Natural killer cell (primary cell): ENCODE measurements around the gene GPR84. TPM values are rescaled to one million over a fixed set of nuclear protein-coding genes. Genes with fewer than 3 reads are reported as not detected.
A peak's percentile ranks its signal among the peaks of the same experiment; 100 is the strongest.

Experiments
- ATAC-seq, 3 donors: fragments of 150-1000 bp in 2 of 3; fragments of 200-7000 bp in 1 of 3; cut with Tn5 transposase; 1 replicate in 1 of 3; 2 replicates in 2 of 3; pipeline ENCODE4 v1.10.0; 2021; ENCODE audit warnings: mild to moderate bottlenecking in 2 of 3, moderate library complexity in 2 of 3
- DNase-seq, 2 donors: peaks; one replicate each; pipeline versions ENCODE4 v3.0.0 to v3.0.0-alpha.2; 2013 to 2021; ENCODE audit warnings: mixed read lengths in 1 of 2
- H3K27ac ChIP-seq: one replicate; pipeline ENCODE4 v1.5.1; 2013; ENCODE audit warnings: mild to moderate bottlenecking, low read length
- H3K27me3 ChIP-seq: one replicate; pipeline ENCODE4 v1.6.1; 2013; ENCODE audit warnings: low read length; ENCODE audit not compliant: control insufficient read depth, insufficient read depth
- H3K36me3 ChIP-seq: one replicate; pipeline ENCODE4 v1.6.1; 2013; ENCODE audit warnings: low read length; ENCODE audit not compliant: control insufficient read depth, insufficient read depth
- H3K4me1 ChIP-seq: one replicate; pipeline ENCODE4 v1.6.1; 2013; ENCODE audit warnings: low read length; ENCODE audit not compliant: control insufficient read depth, insufficient read depth
- H3K4me3 ChIP-seq: one replicate; pipeline ENCODE4 v1.5.1; 2013; ENCODE audit warnings: low read length
- H3K9me3 ChIP-seq: one replicate; pipeline ENCODE4 v1.6.1; 2013; ENCODE audit warnings: low read length; ENCODE audit not compliant: control insufficient read depth, insufficient read depth
- H3K27ac Mint-ChIP-seq, 2 donors: one replicate each; pipeline ENCODE4 v1.8.0; 2022; ENCODE audit warnings: mild to moderate bottlenecking in 2 of 2, mixed read lengths in 2 of 2, moderate library complexity in 1 of 2
- H3K27me3 Mint-ChIP-seq, 2 donors: one replicate each; pipeline ENCODE4 v1.8.0; 2022; ENCODE audit warnings: low read depth in 2 of 2, mixed read lengths in 2 of 2
- H3K36me3 Mint-ChIP-seq: one replicate; pipeline ENCODE4 v1.8.0; 2022; ENCODE audit warnings: mixed read lengths
- H3K4me1 Mint-ChIP-seq, 2 donors: one replicate each; pipeline ENCODE4 v1.8.0; 2022; ENCODE audit warnings: mixed read lengths in 2 of 2
- H3K4me3 Mint-ChIP-seq: one replicate; pipeline ENCODE4 v1.8.0; 2022; ENCODE audit warnings: mild to moderate bottlenecking, moderate library complexity, mixed read lengths
- H3K9me3 Mint-ChIP-seq, 2 donors: one replicate each; pipeline ENCODE4 v1.8.0; 2022; ENCODE audit warnings: mixed read lengths in 2 of 2
- CTCF ChIP-seq: fragments of 200-600 bp; IDR thresholded peaks from one replicate; pipeline ENCODE4 v1.8.0; 2022; ENCODE audit warnings: antibody characterized with exemption
- WGBS: methylation state at CpG from one replicate; pipeline ENCODE4 v1.1.7; 2013; ENCODE audit warnings: missing lambda C conversion rate; ENCODE audit not compliant: insufficient coverage; 5-methylcytosine and 5-hydroxymethylcytosine counted together
- intact Hi-C: fragments of 100-400 bp; cut with micrococcal nuclease; formaldehyde crosslinking; loops from one replicate; pipeline ENCODE4 v1.14.2; 2022
- total RNA-seq, 4 donors: library from RNA; stranded (reverse); fragments of 120-200 nt in 1 of 4; gene quantifications; one replicate each; pipeline versions ENCODE4 v1.2.3 to v1.2.4, GENCODE V29; 2013 to 2022

Gene GPR84
- total RNA-seq, 3 donors from 2014 or later (not counting 1 experiment from before 2014, with no cell fraction given), result 0.45 to 4.9 (median 0.59) TPM

- TF ChIP-seq CTCF, result no peak
- no peaks in the 10 kb centered on the region for H3K9me3 Mint-ChIP-seq
- ATAC-seq (no peak), DNase-seq (no peak)
- no peak overlapping the region for H3K4me3 ChIP-seq
- no peaks in the 10 kb centered on the region for H3K9me3 ChIP-seq
- H3K36me3 ChIP-seq, result no peaks in the 10 kb centered on the region
- no peaks in the 10 kb centered on the region for H3K36me3 Mint-ChIP-seq
- peaks cover 29 to 44% of the 10 kb centered on the region in 2 donors for H3K4me1 Mint-ChIP-seq
- H3K27me3 Mint-ChIP-seq, result no peaks in the 10 kb centered on the region
- WGBS, result 95% methylated on average over 4 of the region's 4 CpGs
- H3K4me1 ChIP-seq, result peaks cover 18% of the 10 kb centered on the region
- intact Hi-C loops, result no loop called here
- H3K27me3 ChIP-seq, result no peaks in the 10 kb centered on the region
- no peak overlapping the region for H3K4me3 Mint-ChIP-seq
- no peak overlapping the region for H3K27ac Mint-ChIP-seq
- no peak overlapping the region for H3K27ac ChIP-seq
Measured at GRCh38 chr12:54333420-54334034, 30.8 kb downstream of the GPR84 start.

DNA sequence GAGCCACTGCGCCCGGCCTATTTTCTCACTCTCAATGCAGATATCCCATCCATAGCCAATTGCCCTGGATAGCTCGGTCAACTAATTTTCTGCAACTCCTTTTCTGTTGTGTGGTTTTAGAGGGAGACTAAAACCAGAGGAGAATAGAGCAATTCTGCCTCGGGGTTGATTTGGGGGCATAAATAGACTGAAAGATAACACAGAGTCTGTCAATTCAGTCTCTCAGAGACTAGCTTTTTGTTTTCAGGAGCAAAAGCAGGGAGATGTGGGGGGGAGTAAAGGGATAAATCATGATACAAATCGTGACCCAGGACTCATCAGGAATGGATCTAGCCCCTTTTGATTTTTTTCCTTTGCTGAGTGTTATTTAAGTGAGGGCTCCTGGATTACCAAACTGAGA lies 32.8 kb downstream of the GPR84 start:
- peak overlapping the region; percentile 35 for H3K4me3 Mint-ChIP-seq
- no peaks in the 10 kb centered on the region for H3K9me3 Mint-ChIP-seq
- no peak for TF ChIP-seq CTCF
- Histone ChIP-seq H3K27me3 (no peaks in the 10 kb centered on the region), H3K9me3 (no peaks in the 10 kb centered on the region), H3K27ac (peak overlapping the region; percentile 40), H3K4me1 (peaks cover 20% of the 10 kb centered on the region), H3K4me3 (no peak overlapping the region), H3K36me3 (no peaks in the 10 kb centered on the region)
- H3K4me1 Mint-ChIP-seq, result peaks cover 29 to 47% of the 10 kb centered on the region in 2 donors
- H3K27ac Mint-ChIP-seq, result peak overlapping the region; percentile 72 to 86
- 94% methylated on average over 5 of the region's 5 CpGs for WGBS
- ATAC-seq (no peak), DNase-seq (no peak)
- no peaks in the 10 kb centered on the region for H3K27me3 Mint-ChIP-seq
- no peaks in the 10 kb centered on the region for H3K36me3 Mint-ChIP-seq
- intact Hi-C loops, result no loop called here

DNA sequence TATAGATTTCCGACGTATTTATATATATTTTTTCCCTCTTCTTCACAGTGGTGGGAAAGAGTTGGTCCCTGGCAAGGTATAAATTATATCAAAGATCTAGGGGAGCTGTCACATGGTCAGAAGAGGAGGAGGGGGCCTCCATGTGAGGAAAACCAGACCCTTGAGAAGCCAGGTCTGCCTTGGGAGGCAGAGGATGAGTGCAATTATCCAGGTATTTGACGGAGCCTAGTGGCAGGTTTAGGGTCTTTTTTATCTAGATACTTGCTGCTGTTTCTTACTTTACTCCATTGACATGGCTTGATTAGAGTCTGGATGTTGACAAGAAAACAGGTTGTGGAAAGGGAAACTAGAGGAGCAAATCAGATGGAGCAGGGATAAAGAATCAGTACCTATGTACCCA lies 33.8 kb downstream of the GPR84 start:
- H3K27ac ChIP-seq, result no peak overlapping the region

More for the DNA sequence above, 33.8 kb downstream of the GPR84 start:
- H3K4me3 ChIP-seq, result no peak overlapping the region
- intact Hi-C loops, result no loop called here
- no peaks in the 10 kb centered on the region for H3K9me3 ChIP-seq
- no peaks in the 10 kb centered on the region for H3K27me3 ChIP-seq
- no peaks in the 10 kb centered on the region for H3K36me3 ChIP-seq
- no peak for ATAC-seq
- Mint-ChIP-seq H3K4me1 (peaks cover 33 to 49% of the 10 kb centered on the region in 2 donors), H3K36me3 (no peaks in the 10 kb centered on the region), H3K4me3 (peak overlapping the region; percentile 0), H3K27me3 (no peaks in the 10 kb centered on the region), H3K9me3 (no peaks in the 10 kb centered on the region), H3K27ac (peak overlapping the region; percentile 72 to 86)
- WGBS, result 80% methylated on average over 1 of the region's 3 CpGs
- DNase-seq, result no peak
- TF ChIP-seq CTCF, result no peak
- H3K4me1 ChIP-seq, result peaks cover 28% of the 10 kb centered on the region
